Suprapubic skin (tissue), 4 donors: ENCODE results near the gene PFAS. TPM values are rescaled to one million over a fixed set of nuclear protein-coding genes. Genes with fewer than 3 reads are reported as not detected.
"Not testable (repeated sequence)": the region's sequence is repeated elsewhere in the genome, so short reads cannot be mapped to it uniquely, and the experiment has no call there.

Experiments
- DNase-seq, 2 donors: peaks; one replicate each; pipeline ENCODE4 v3.0.0-alpha.2; 2019; ENCODE audit warnings: low spot score in 2 of 2
- H3K27ac ChIP-seq: fragments of 200-600 bp; sonication (generic); one replicate; pipeline ENCODE4 v1.5.1; 2019
- H3K27me3 ChIP-seq: fragments of 200-600 bp; sonication (generic); one replicate; pipeline ENCODE4 v1.5.1; 2019
- H3K36me3 ChIP-seq: fragments of 200-600 bp; sonication (generic); one replicate; pipeline ENCODE4 v1.5.1; 2019
- H3K4me1 ChIP-seq: fragments of 200-600 bp; sonication (generic); one replicate; pipeline ENCODE4 v1.5.1; 2019
- H3K4me3 ChIP-seq: fragments of 200-600 bp; sonication (generic); one replicate; pipeline ENCODE4 v1.5.1; 2019; ENCODE audit warnings: mild to moderate bottlenecking
- H3K9me3 ChIP-seq: fragments of 200-600 bp; sonication (generic); one replicate; pipeline ENCODE4 v1.5.1; 2019
- CTCF ChIP-seq, 2 donors: fragments of 200-600 bp in 1 of 2; fragments of 450-650 bp in 1 of 2; sonication (generic) in 1 of 2; IDR thresholded peaks; one replicate each; pipeline ENCODE4 v1.5.1; 2016 to 2019; ENCODE audit warnings: antibody characterized with exemption in 2 of 2, mild to moderate bottlenecking in 1 of 2, moderate library complexity in 1 of 2
- EP300 ChIP-seq: sonication (generic); formaldehyde crosslinking; IDR thresholded peaks from one replicate; pipeline ENCODE4 v1.6.1; 2017; ENCODE audit warnings: antibody characterized with exemption
- POLR2A ChIP-seq, 2 donors: fragments of 450-650 bp; IDR thresholded peaks; one replicate each; pipeline ENCODE4 v1.6.1; 2017; ENCODE audit warnings: antibody characterized with exemption in 2 of 2, mild to moderate bottlenecking in 2 of 2, moderate library complexity in 2 of 2
- POLR2AphosphoS5 ChIP-seq, 3 donors: sonication (generic); formaldehyde crosslinking; IDR thresholded peaks; one replicate each; pipeline ENCODE4 v1.6.1; 2017; ENCODE audit warnings: antibody characterized with exemption in 3 of 3
- WGBS: methylation state at CpG from one replicate; pipeline ENCODE4 v1.1.5; 2018; 5-methylcytosine and 5-hydroxymethylcytosine counted together
- total RNA-seq, 4 donors: library from RNA; depleted of rRNA; stranded (reverse); fragments of >200 nt; gene quantifications; one replicate each; pipeline ENCODE4 v1.1.0, GENCODE V29; 2016

The PFAS gene
- total RNA-seq, 4 donors from 2014 or later = 13.0 to 35.1 (median 16.7) TPM

DNA sequence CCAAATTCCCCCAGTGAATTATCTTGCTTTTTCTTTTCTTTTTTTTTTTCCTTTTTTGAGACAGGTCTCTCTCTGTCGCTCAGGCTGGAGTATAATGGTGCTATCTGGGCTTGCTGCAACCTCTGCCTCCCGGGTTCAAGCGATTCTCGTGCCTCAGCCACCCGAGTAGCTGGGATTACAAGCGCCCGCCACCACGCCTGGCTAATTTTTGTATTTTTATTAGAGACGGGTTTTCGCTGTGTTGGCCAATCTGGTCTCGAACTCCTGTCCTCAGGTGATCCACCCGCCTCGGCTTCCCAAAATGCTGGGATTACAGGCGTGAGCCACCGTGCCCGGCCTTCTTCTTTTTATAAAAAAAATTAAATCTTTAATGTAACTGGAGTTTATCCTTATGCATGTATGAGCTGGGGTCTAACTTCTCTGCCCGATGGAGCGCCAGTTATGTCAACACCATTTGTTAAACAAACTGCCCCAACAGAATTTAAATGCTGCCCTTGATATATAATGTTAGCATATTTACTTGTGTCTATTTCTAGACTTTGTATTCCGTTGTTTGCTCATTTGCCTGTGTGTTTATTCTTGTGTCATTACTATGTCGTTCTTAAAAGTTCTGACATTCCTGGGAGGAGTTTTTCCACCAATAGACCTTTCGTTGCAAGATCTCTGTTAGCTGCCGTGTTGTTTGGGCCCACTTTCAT lies 38.2 kb upstream of the PFAS start:
- Histone ChIP-seq H3K27me3 (no peaks in the 10 kb centered on the region), H3K27ac (peak overlapping the region; percentile 74), H3K36me3 (no peaks in the 10 kb centered on the region), H3K4me1 (peaks cover 12% of the 10 kb centered on the region), H3K9me3 (no peaks in the 10 kb centered on the region), H3K4me3 (peak overlapping the region; percentile 57)
- TF ChIP-seq POLR2AphosphoS5 (IDR thresholded peaks at IDR 0.05) (no peak), CTCF (IDR thresholded peaks at IDR 0.05) (no peak), EP300 (no peak), POLR2A (IDR thresholded peaks at IDR 0.05) (no peak)
- 19% methylated on average over 22 of the region's 22 CpGs for WGBS
- DNase-seq = no peak

DNA sequence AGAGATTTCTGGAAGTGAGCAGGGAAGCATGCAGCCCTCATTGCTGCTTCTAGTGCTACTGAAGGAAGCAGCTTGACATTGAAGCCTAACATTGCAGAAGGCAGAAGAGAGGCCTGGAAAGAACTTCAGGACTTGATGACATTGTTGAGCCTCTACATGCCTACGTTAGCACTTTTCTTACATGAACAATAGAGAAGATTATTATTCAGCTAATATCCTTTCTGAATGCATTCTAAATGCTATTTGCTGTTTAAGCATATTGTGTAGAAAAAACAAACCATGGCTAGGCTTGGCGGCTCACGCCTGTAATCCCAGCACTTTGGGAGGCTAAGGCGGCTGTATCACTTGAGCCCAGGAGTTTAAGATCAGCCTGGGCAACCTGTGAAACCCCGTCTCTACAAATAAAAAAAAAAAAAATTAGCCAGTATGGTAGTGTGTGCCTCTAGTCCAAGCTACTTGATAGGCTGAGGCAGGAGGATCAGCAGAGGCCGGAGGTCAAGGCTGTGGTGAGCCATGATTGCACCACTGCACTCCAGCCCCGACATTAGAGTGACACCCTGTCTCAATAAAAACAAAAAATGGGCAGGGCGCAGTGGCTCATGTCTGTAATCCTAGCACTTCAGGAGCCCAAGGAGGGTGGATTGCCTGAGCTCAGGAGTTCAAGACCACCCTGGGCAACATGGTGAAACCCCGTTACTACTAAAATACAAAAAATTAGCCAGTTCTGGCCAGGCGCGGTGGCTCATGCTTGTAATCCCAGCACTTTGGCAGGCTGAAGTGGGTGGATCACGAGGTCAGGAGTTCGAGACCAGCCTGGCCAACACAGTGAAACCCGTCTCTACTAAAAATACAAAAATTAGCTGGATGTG lies 36.5 kb upstream of the PFAS start:
- Histone ChIP-seq H3K4me1 (peaks cover 10% of the 10 kb centered on the region), H3K27me3 (no peaks in the 10 kb centered on the region), H3K36me3 (no peaks in the 10 kb centered on the region), H3K4me3 (no peak overlapping the region), H3K9me3 (no peaks in the 10 kb centered on the region), H3K27ac (no peak overlapping the region)
- WGBS = 81% methylated on average over 14 of the region's 14 CpGs
- no peak for TF ChIP-seq POLR2AphosphoS5 (IDR thresholded peaks at IDR 0.05)
- DNase-seq = no peak

- not testable (repeated sequence) for H3K4me1 ChIP-seq, H3K36me3 ChIP-seq, H3K27ac ChIP-seq, DNase-seq, H3K27me3 ChIP-seq, H3K9me3 ChIP-seq, H3K4me3 ChIP-seq
- 93% methylated on average over 15 of the region's 15 CpGs for WGBS
Measured at GRCh38 chr17:8214000-8214399, 35.1 kb upstream of the PFAS start.

DNA sequence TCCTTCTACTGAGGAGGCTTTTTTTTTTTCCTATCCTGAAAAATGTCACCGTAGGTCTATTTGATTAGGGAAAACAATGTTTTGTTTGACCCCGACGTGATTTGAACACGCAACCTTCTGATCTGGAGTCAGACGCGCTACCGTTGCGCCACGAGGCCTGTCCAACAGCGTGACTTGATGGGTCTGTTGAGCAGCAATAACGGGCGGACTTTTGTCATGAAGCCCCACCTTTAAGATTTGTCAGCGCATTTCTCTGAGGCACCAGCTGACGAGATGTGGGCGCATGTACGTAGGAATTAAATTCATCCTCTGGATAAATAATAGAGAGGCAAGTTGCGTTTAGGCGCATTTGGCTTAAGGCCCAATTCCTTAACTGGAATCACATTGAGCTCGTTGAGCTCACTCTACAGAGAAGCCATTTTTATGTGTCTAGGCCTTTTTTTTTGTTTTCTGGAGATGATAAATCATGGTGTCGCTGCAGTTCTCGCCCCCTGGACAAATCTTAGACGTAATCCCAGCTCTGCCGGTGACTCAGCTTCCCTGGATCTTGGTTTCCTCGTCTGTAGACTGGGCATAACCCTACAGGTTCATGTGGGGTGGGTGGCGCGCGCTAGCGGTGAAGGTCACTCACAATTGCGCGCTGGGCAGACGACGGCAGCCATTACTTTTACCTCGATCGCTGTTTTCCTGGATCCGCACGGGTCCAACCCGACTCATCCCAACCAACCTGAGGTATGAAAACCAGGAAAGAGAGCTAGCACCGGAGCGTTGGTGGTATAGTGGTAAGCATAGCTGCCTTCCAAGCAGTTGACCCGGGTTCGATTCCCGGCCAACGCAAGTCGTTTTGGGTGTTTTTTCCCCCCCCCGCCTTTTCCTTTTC lies 28.1 kb upstream of the PFAS start:
- peaks cover 23% of the 10 kb centered on the region for H3K4me1 ChIP-seq
- H3K36me3 ChIP-seq = no peaks in the 10 kb centered on the region
- TF ChIP-seq POLR2A (IDR thresholded peaks at IDR 0.05) = no peak
- no peak for TF ChIP-seq CTCF (IDR thresholded peaks at IDR 0.05)
- peak in 2 of 3 donors; percentile 61 to 71 for TF ChIP-seq POLR2AphosphoS5 (IDR thresholded peaks at IDR 0.05)
- peak; percentile 92 to 94 for DNase-seq
- WGBS = under 1% methylated on average over 45 of the region's 45 CpGs
- no peaks in the 10 kb centered on the region for H3K9me3 ChIP-seq
- peak overlapping the region; percentile 90 for H3K27ac ChIP-seq
- no peaks in the 10 kb centered on the region for H3K27me3 ChIP-seq
- peak overlapping the region; percentile 59 for H3K4me3 ChIP-seq

DNA sequence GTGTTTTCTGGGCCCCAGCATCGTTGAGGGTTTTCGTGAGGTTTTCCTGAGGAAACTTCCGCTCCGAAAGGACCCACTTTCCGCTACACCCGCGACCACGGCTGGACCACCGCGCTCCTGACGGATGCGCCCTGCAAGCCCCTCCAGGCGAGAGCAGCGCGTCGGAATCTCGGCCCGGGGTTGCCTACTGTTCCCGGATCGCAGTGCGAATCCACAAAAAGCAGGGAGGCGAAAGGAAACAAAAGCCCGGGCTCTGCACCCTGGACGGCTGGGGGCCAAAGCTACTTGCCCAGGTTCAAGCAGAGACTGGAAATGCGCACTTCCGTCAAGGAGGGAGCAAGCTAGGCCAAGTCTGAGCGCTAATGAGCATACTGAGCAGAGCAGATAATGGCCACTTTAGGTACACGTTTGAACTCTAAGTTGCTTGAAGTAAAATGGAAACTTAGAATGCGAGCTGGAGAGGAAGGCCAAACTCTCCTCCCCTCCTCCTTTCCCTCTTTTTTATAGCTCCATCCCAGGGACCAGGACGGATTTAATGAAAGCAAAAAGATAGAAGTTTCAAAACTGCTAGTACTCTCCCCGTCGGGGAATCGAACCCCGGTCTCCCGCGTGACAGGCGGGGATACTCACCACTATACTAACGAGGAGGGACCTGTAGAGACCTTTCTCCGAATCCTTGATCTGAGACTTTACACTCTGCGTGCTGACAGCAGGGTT lies 27.3 kb upstream of the PFAS start:
- H3K27ac ChIP-seq = peak overlapping the region; percentile 90
- DNase-seq = peak; percentile 89 to 92
- peak overlapping the region; percentile 59 for H3K4me3 ChIP-seq
- H3K27me3 ChIP-seq = no peaks in the 10 kb centered on the region
- 0% methylated on average over 23 of the region's 40 CpGs for WGBS
- H3K9me3 ChIP-seq = no peaks in the 10 kb centered on the region
- peak in 1 of 3 donors; percentile 42 for TF ChIP-seq POLR2AphosphoS5 (IDR thresholded peaks at IDR 0.05)
- TF ChIP-seq CTCF (IDR thresholded peaks at IDR 0.05) = no peak
- peak in 1 of 2 donors; percentile 8 for TF ChIP-seq POLR2A (IDR thresholded peaks at IDR 0.05)
- peaks cover 24% of the 10 kb centered on the region for H3K4me1 ChIP-seq
- H3K36me3 ChIP-seq = no peaks in the 10 kb centered on the region
